A549 (cell line): ENCODE data around the gene MYOM1. TPM values are rescaled to one million over a fixed set of nuclear protein-coding genes. Genes with fewer than 3 reads are reported as not detected.

Experiments
- ATAC-seq, 2 experiments: fragments of 200-7000 bp in 1 of 2; fragments of >200 bp in 1 of 2; cut with Nextera tagmentation in 1 of 2; cut with Tn5 transposase in 1 of 2; 3 replicates each; pipeline versions ENCODE4 v1.8.0 to v1.9.1; 2018 to 2020; ENCODE audit warnings: mild to moderate bottlenecking in 1 of 2, moderate library complexity in 1 of 2
- CTCF ChIA-PET: fragments of 300-600 bp; sonication (Branson Sonifier 250); formaldehyde crosslinking; extraction: SDS; loops from one replicate; lab custom pipeline; 2021; ENCODE audit warnings: antibody characterized with exemption, inconsistent platforms; lab: Yijun Ruan, JAX
- POLR2A ChIA-PET: fragments of 350-600 bp; formaldehyde crosslinking; extraction: SDS; loops from one replicate; lab custom pipeline; 2021; ENCODE audit warnings: antibody characterized with exemption, inconsistent platforms; lab: Yijun Ruan, JAX
- DNase-seq, 2 experiments: peaks; one replicate each; pipeline versions ENCODE4 v3.0.0 to v3.0.0-alpha.2; 2011 to 2016; ENCODE audit warnings: low read depth in 1 of 2, low spot score in 1 of 2
- FAIRE-seq: peaks from 2 replicates; lab custom pipeline; 2011; peaks lifted over from hg19 to GRCh38; lab: Jason Lieb, UNC
- H3K27ac ChIP-seq, 2 experiments: fragments of >200 bp; sonication (Bioruptor Twin); formaldehyde crosslinking; 3 replicates each; pipeline ENCODE4 v1.5.1; 2016 to 2017
- H3K4me1 ChIP-seq: fragments of >200 bp; sonication (Bioruptor Twin); formaldehyde crosslinking; 3 replicates; pipeline ENCODE4 v1.6.1; 2016
- H3K4me2 ChIP-seq: fragments of >200 bp; sonication (Bioruptor Twin); formaldehyde crosslinking; 3 replicates; pipeline ENCODE4 v1.6.1; 2016
- H3K4me3 ChIP-seq: fragments of >200 bp; sonication (Bioruptor Twin); formaldehyde crosslinking; 3 replicates; pipeline ENCODE4 v1.5.1; 2016
- H3K9me3 ChIP-seq: fragments of >200 bp; sonication (Bioruptor Twin); formaldehyde crosslinking; 3 replicates; pipeline ENCODE4 v1.6.1; 2016
- CHD4 ChIP-seq: fragments of 200-600 bp; sonication (generic); IDR thresholded peaks from 2 replicates; pipeline ENCODE4 v1.6.1; 2016; ENCODE audit warnings: antibody characterized with exemption, mild to moderate bottlenecking, borderline replicate concordance
- EHMT2 ChIP-seq: fragments of 200-600 bp; sonication (generic); IDR thresholded peaks from 2 replicates; pipeline ENCODE4 v1.6.1; 2016; ENCODE audit warnings: antibody characterized with exemption, low read depth, mild to moderate bottlenecking, moderate library complexity
- EP300 ChIP-seq, 2 experiments: fragments of >200 bp; sonication (Bioruptor Twin); formaldehyde crosslinking; IDR thresholded peaks; 2 replicates in 1 of 2; 3 replicates in 1 of 2; pipeline ENCODE4 v1.6.1; 2016 to 2017
- GATA3 ChIP-seq: IDR thresholded peaks from 2 replicates; pipeline ENCODE4 v1.6.1; 2012; ENCODE audit warnings: borderline replicate concordance
- HOXB5 ChIP-seq: fragments of 250-450 bp; sonication (Bioruptor Pico); IDR thresholded peaks from 2 replicates; pipeline ENCODE4 v1.5.0; 2020; ENCODE audit warnings: mild to moderate bottlenecking, moderate library complexity
- JUNB ChIP-seq: fragments of >200 bp; sonication (Bioruptor Twin); formaldehyde crosslinking; IDR thresholded peaks from 2 replicates; pipeline ENCODE4 v1.6.1; 2016
- KDM1A ChIP-seq: fragments of 200-600 bp; sonication (generic); IDR thresholded peaks from 2 replicates; pipeline ENCODE4 v1.6.1; 2016; ENCODE audit warnings: low read depth, mild to moderate bottlenecking
- MAZ ChIP-seq: fragments of 150-350 bp; IDR thresholded peaks from 2 replicates; pipeline ENCODE4 v1.6.1; 2014; ENCODE audit warnings: antibody characterized with exemption, low read depth, low read length, borderline replicate concordance
- MYC ChIP-seq: IDR thresholded peaks from 2 replicates; pipeline ENCODE4 v1.6.1; 2012; ENCODE audit warnings: mild to moderate bottlenecking, inconsistent platforms, low read length, improper control_type of control experiment, borderline replicate concordance
- NFE2L2 ChIP-seq: fragments of 150-350 bp; conservative IDR thresholded peaks from 2 replicates; pipeline ENCODE4 v1.6.1; 2014; ENCODE audit warnings: low read length
- NPAS2 ChIP-seq: fragments of 250-450 bp; sonication (Bioruptor Pico); IDR thresholded peaks from 2 replicates; pipeline ENCODE4 v1.8.0; 2022; ENCODE audit warnings: mild to moderate bottlenecking, moderate library complexity, borderline replicate concordance
- PHF8 ChIP-seq: fragments of 200-600 bp; sonication (generic); IDR thresholded peaks from 2 replicates; pipeline ENCODE4 v1.6.1; 2016; ENCODE audit warnings: low read depth, mild to moderate bottlenecking, antibody characterized with exemption, moderate library complexity, borderline replicate concordance
- RAD21 ChIP-seq, 2 experiments: fragments of >200 bp in 1 of 2; sonication (Bioruptor Twin) in 1 of 2; formaldehyde crosslinking in 1 of 2; IDR thresholded peaks in 1 of 2; conservative IDR thresholded peaks in 1 of 2; 2 replicates in 1 of 2; 3 replicates in 1 of 2; pipeline ENCODE4 v1.6.1; 2012 to 2018; ENCODE audit warnings: inconsistent platforms in 1 of 2
- RCOR1 ChIP-seq: fragments of 150-350 bp; IDR thresholded peaks from 2 replicates; pipeline ENCODE4 v1.6.1; 2014; ENCODE audit warnings: antibody characterized with exemption, low read length, low read depth
- RFX5 ChIP-seq: fragments of 450-650 bp; IDR thresholded peaks from 2 replicates; pipeline ENCODE4 v1.7.1; 2014; ENCODE audit warnings: antibody characterized with exemption, mild to moderate bottlenecking, moderate library complexity
- RNF2 ChIP-seq: fragments of 200-600 bp; sonication (generic); IDR thresholded peaks from 2 replicates; pipeline ENCODE4 v1.6.1; 2016; ENCODE audit warnings: low read depth, mild to moderate bottlenecking, antibody characterized with exemption, moderate library complexity, borderline replicate concordance
- SREBF2 ChIP-seq: fragments of 450-650 bp; IDR thresholded peaks from 2 replicates; pipeline ENCODE4 v1.6.1; 2014; ENCODE audit warnings: mild to moderate bottlenecking, moderate library complexity
- TP53 ChIP-seq: fragments of 250-450 bp; sonication (Bioruptor Pico); IDR thresholded peaks from 2 replicates; pipeline ENCODE4 v1.5.0; 2021; ENCODE audit warnings: mild to moderate bottlenecking, moderate library complexity
- ZNF302 ChIP-seq: fragments of 250-450 bp; sonication (Bioruptor Pico); IDR thresholded peaks from 2 replicates; pipeline ENCODE4 v1.9.0; 2021; ENCODE audit warnings: inconsistent platforms, mild to moderate bottlenecking, moderate library complexity
- ZSCAN20 ChIP-seq: fragments of 250-450 bp; sonication (Bioruptor Pico); IDR thresholded peaks from 2 replicates; pipeline ENCODE4 v1.8.0; 2022; ENCODE audit warnings: mild to moderate bottlenecking, moderate library complexity
- WGBS: methylation state at CpG from one replicate; pipeline ENCODE4 v1.1.6; 2017; ENCODE audit errors: missing lambda C conversion rate; 5-methylcytosine and 5-hydroxymethylcytosine counted together
- polyA plus RNA-seq, 4 experiments: library from polyadenylated mRNA; depleted of rRNA in 3 of 4; stranded (reverse); fragments of >200 nt; fragmentation: RNase III in 1 of 4; extraction: RNeasy Plus Mini Kit Qiagen cat#74134 plus additional on column Dnase treatment in 1 of 4; gene quantifications; 2 replicates in 3 of 4; 3 replicates in 1 of 4; pipeline ENCODE4 v1.2.3, GENCODE V29; 2011 to 2017
- TF ChIP-seq, protein P1 (sequence below): IDR thresholded peaks from 2 replicates; pipeline ENCODE4 v1.6.1; 2012; ENCODE audit warnings: low read depth, borderline replicate concordance
- TF ChIP-seq, protein P2 (sequence below): fragments of 250-450 bp; sonication (Bioruptor Pico); IDR thresholded peaks from 2 replicates; pipeline ENCODE4 v1.5.0; 2021; ENCODE audit warnings: mild to moderate bottlenecking, moderate library complexity, borderline replicate concordance
- TF ChIP-seq, protein P3 (sequence below): IDR thresholded peaks from 2 replicates; pipeline ENCODE4 v1.6.1; 2012
- TF ChIP-seq, protein P4 (sequence below): fragments of >200 bp; sonication (Bioruptor Twin); formaldehyde crosslinking; IDR thresholded peaks from 3 replicates; pipeline ENCODE4 v1.6.1; 2016
- TF ChIP-seq, protein P5 (sequence below): fragments of 250-450 bp; sonication (Bioruptor Pico); IDR thresholded peaks from 2 replicates; pipeline ENCODE4 v1.5.0; 2020; ENCODE audit warnings: low read depth, mild to moderate bottlenecking, moderate library complexity
- TF ChIP-seq, protein P6 (sequence below): fragments of 150-350 bp; IDR thresholded peaks from 2 replicates; pipeline ENCODE4 v1.6.1; 2014; ENCODE audit warnings: low read depth, mild to moderate bottlenecking, low read length

Gene MYOM1
- polyA plus RNA-seq, 2 of the 4 experiments (the other 2 are of a cell fraction): 0.18 to 0.30 TPM

DNA sequence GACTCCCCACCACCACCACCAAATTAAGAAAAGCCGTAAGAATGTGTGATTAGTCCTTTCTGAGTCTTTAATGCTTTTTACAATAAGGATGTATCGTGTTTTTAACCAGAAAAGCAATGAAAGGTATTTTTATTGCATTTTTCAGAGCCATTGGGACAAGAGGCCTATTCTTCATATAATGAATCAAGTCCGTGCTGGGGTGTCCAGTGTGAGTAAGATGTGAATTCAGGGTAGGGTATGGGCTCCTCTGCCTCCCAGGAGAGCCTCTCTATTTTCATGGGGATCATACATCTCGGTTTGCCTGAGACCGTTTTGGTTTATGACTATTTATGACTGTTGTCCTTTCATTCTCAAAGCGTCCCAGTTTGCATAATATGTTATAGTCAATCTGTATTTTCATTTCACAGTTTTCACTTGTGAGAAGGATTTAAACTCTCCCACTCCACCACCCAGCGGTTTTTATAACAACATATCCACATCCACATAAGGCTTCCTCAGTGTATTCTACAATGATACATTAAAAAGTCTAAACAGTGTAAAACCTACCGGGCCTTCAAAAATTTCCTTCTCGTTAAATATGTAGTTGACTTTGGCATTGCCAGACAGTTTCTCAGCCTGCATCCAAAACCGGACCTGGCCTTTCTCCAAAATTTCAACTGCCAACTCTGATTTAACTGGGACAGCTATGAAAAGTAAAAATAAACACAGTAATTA lies 126.0 kb downstream of the MYOM1 start:
- POLR2A ChIA-PET: no interaction called here
- 75% methylated on average over 10 of the region's 10 CpGs for WGBS
- no peaks in the 10 kb centered on the region for H3K4me1 ChIP-seq
- no peak overlapping the region for H3K27ac ChIP-seq
- no peaks in the 10 kb centered on the region for H3K9me3 ChIP-seq
- DNase-seq (no peak), FAIRE-seq (no peak), ATAC-seq (no peak)
- CTCF ChIA-PET: interaction anchor here (0.8 kb wide), 1 partner anchor 12 kb away, joined by 3 read pairs; no protein-coding TSS in a partner anchor
- H3K4me2 ChIP-seq: no peak overlapping the region
- H3K4me3 ChIP-seq: no peak overlapping the region
- no peak for TF ChIP-seq EHMT2
- TF ChIP-seq, protein P1, sequence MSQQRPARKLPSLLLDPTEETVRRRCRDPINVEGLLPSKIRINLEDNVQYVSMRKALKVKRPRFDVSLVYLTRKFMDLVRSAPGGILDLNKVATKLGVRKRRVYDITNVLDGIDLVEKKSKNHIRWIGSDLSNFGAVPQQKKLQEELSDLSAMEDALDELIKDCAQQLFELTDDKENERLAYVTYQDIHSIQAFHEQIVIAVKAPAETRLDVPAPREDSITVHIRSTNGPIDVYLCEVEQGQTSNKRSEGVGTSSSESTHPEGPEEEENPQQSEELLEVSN: no peak
- no peak for TF ChIP-seq MAZ
- TF ChIP-seq, protein P2, sequence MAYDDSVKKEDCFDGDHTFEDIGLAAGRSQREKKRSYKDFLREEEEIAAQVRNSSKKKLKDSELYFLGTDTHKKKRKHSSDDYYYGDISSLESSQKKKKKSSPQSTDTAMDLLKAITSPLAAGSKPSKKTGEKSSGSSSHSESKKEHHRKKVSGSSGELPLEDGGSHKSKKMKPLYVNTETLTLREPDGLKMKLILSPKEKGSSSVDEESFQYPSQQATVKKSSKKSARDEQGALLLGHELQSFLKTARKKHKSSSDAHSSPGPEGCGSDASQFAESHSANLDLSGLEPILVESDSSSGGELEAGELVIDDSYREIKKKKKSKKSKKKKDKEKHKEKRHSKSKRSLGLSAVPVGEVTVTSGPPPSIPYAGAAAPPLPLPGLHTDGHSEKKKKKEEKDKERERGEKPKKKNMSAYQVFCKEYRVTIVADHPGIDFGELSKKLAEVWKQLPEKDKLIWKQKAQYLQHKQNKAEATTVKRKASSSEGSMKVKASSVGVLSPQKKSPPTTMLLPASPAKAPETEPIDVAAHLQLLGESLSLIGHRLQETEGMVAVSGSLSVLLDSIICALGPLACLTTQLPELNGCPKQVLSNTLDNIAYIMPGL: no peak
- no peak for TF ChIP-seq EP300 (IDR thresholded peaks at IDR 0.05)
- no peak for TF ChIP-seq TP53
- no peak for TF ChIP-seq RAD21 (conservative IDR thresholded peaks at IDR 0.05 in 1 of 2, IDR thresholded peaks at IDR 0.05 in 1 of 2)
- TF ChIP-seq, protein P3, sequence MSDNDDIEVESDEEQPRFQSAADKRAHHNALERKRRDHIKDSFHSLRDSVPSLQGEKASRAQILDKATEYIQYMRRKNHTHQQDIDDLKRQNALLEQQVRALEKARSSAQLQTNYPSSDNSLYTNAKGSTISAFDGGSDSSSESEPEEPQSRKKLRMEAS: no peak
- TF ChIP-seq, protein P4, sequence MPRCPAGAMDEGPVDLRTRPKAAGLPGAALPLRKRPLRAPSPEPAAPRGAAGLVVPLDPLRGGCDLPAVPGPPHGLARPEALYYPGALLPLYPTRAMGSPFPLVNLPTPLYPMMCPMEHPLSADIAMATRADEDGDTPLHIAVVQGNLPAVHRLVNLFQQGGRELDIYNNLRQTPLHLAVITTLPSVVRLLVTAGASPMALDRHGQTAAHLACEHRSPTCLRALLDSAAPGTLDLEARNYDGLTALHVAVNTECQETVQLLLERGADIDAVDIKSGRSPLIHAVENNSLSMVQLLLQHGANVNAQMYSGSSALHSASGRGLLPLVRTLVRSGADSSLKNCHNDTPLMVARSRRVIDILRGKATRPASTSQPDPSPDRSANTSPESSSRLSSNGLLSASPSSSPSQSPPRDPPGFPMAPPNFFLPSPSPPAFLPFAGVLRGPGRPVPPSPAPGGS: no peak
- TF ChIP-seq, protein P5, sequence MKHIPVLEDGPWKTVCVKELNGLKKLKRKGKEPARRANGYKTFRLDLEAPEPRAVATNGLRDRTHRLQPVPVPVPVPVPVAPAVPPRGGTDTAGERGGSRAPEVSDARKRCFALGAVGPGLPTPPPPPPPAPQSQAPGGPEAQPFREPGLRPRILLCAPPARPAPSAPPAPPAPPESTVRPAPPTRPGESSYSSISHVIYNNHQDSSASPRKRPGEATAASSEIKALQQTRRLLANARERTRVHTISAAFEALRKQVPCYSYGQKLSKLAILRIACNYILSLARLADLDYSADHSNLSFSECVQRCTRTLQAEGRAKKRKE (CRISPR knock-in tag): no peak
- TF ChIP-seq GATA3: no peak
- no peak for TF ChIP-seq JUNB
- no peak for TF ChIP-seq HOXB5
- no peak for TF ChIP-seq RNF2

DNA sequence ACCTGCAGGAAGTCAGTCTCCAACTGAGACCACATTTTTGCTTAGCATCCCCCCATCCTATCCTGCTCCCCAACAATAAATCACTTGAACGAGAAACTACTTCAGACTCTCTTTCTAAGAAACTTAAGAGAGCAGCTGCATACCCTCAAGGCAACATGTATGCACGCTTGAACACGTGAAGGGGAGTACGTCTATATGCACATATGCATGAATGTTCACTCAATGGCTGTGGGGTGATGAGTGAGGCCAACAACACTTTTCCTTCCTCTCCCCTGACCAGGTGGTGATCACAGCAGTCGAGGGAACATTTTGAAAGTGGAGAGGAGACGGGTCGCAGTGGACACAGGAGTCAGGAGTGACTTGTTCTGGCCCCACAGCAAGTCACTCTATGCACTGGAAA lies 127.0 kb downstream of the MYOM1 start:
- H3K9me3 ChIP-seq: no peaks in the 10 kb centered on the region
- H3K4me2 ChIP-seq: no peak overlapping the region
- no peak overlapping the region for H3K4me3 ChIP-seq
- POLR2A ChIA-PET: no interaction called here
- FAIRE-seq: no peak
- WGBS: 89% methylated on average over 7 of the region's 7 CpGs
- H3K4me1 ChIP-seq: no peaks in the 10 kb centered on the region
- DNase-seq: no peak
- ATAC-seq: no peak
- TF ChIP-seq RFX5: no peak
- TF ChIP-seq TP53: no peak
- TF ChIP-seq MAZ: no peak
- TF ChIP-seq KDM1A: no peak
- H3K27ac ChIP-seq: no peak overlapping the region
- CTCF ChIA-PET: no interaction called here

DNA sequence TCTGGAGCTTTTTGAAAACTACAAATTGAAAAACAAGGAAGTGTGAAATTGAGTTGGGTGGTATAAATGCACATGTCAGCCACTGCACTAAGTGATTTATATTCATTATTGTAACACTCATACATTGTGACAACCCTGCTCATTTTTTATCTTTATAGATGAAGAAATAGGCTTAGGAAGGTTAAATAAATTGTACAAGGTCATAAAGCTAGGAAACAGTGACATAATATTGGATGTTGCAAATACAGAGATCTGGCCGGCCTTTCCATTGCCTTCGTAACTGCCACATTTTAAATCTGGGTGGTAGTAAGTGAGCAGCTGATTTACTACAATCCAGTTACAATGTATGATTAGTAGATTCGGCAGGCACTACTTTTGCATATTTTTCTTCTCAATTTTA lies 130.2 kb downstream of the MYOM1 start:
- WGBS: 90% methylated on average over 3 of the region's 3 CpGs
- POLR2A ChIA-PET: no interaction called here
- no peak overlapping the region for H3K4me2 ChIP-seq
- DNase-seq (no peak), ATAC-seq (no peak), FAIRE-seq (no peak)
- H3K4me1 ChIP-seq: no peaks in the 10 kb centered on the region
- no peak overlapping the region for H3K4me3 ChIP-seq
- H3K9me3 ChIP-seq: no peaks in the 10 kb centered on the region
- no peak overlapping the region for H3K27ac ChIP-seq
- CTCF ChIA-PET: interaction anchor here (0.6 to 3.0 kb wide), 5 partner anchors 39 to 288 kb away, joined by 3 to 9 read pairs (median 3); no protein-coding TSS in a partner anchor
- TF ChIP-seq RNF2 (no peak), MAZ (no peak), GATA3 (no peak), ZNF302 (no peak), EP300 (IDR thresholded peaks at IDR 0.05) (no peak), NPAS2 (no peak), CHD4 (no peak), ZSCAN20 (CRISPR knock-in tag) (no peak), MYC (no peak), SREBF2 (no peak), RCOR1 (no peak), PHF8 (no peak), NFE2L2 (no peak)
- TF ChIP-seq, protein P1: no peak
- TF ChIP-seq, protein P6, sequence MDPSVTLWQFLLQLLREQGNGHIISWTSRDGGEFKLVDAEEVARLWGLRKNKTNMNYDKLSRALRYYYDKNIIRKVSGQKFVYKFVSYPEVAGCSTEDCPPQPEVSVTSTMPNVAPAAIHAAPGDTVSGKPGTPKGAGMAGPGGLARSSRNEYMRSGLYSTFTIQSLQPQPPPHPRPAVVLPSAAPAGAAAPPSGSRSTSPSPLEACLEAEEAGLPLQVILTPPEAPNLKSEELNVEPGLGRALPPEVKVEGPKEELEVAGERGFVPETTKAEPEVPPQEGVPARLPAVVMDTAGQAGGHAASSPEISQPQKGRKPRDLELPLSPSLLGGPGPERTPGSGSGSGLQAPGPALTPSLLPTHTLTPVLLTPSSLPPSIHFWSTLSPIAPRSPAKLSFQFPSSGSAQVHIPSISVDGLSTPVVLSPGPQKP: no peak
